Vagina (tissue), 2 donors: ENCODE results near the gene OR56A3. TPM values are rescaled to one million over a fixed set of nuclear protein-coding genes. Genes with fewer than 3 reads are reported as not detected.

Experiments used
- DNase-seq, 2 donors: peaks; one replicate each; pipeline ENCODE4 v3.0.0-alpha.2; 2017; ENCODE audit errors: extremely low spot score in 2 of 2
- H3K27ac ChIP-seq: fragments of 200-600 bp; sonication (generic); one replicate; pipeline ENCODE4 v1.5.1; 2019
- H3K27me3 ChIP-seq: fragments of 200-600 bp; sonication (generic); one replicate; pipeline ENCODE4 v1.5.1; 2019
- H3K36me3 ChIP-seq, 2 donors: fragments of 200-600 bp; sonication (generic); one replicate each; pipeline ENCODE4 v1.5.1; 2017 to 2019
- H3K4me1 ChIP-seq: fragments of 200-600 bp; sonication (generic); one replicate; pipeline ENCODE4 v1.5.1; 2019
- H3K4me3 ChIP-seq, 2 donors: fragments of 200-600 bp; sonication (generic); 1 replicate in 1 of 2; 2 replicates in 1 of 2; pipeline ENCODE4 v1.5.1; 2016 to 2019
- H3K9me3 ChIP-seq: fragments of 200-600 bp; sonication (generic); one replicate; pipeline ENCODE4 v1.5.1; 2019
- POLR2A ChIP-seq, 2 donors: fragments of 450-650 bp; IDR thresholded peaks; one replicate each; pipeline ENCODE4 v1.6.1; 2017; ENCODE audit warnings: antibody characterized with exemption in 2 of 2, mild to moderate bottlenecking in 2 of 2, moderate library complexity in 2 of 2
- POLR2AphosphoS5 ChIP-seq, 2 donors: sonication (generic); formaldehyde crosslinking; IDR thresholded peaks; one replicate each; pipeline ENCODE4 v1.9.0; 2017; ENCODE audit warnings: antibody characterized with exemption in 2 of 2, mild to moderate bottlenecking in 2 of 2, low read depth in 1 of 2; ENCODE audit not compliant: insufficient read depth in 1 of 2
- intact Hi-C: fragments of 100-400 bp; cut with DNase I; formaldehyde crosslinking; loops from one replicate; pipeline ENCODE4 v1.15.1; 2023
- total RNA-seq: library from RNA; depleted of rRNA; stranded (reverse); fragments of >200 nt; gene quantifications from one replicate; pipeline ENCODE4 v1.2.3, GENCODE V29; 2016
- TF ChIP-seq, protein P1 (sequence below), 3 experiments: fragments of 450-650 bp in 2 of 3; fragments of 200-600 bp in 1 of 3; sonication (generic) in 1 of 3; IDR thresholded peaks; one replicate each; pipeline ENCODE4 v1.5.1; 2017 to 2019; ENCODE audit warnings: antibody characterized with exemption in 3 of 3, mild to moderate bottlenecking in 2 of 3, moderate library complexity in 2 of 3

OR56A3 gene, protein sequence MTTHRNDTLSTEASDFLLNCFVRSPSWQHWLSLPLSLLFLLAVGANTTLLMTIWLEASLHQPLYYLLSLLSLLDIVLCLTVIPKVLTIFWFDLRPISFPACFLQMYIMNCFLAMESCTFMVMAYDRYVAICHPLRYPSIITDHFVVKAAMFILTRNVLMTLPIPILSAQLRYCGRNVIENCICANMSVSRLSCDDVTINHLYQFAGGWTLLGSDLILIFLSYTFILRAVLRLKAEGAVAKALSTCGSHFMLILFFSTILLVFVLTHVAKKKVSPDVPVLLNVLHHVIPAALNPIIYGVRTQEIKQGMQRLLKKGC
- total RNA-seq = not detected

DNA sequence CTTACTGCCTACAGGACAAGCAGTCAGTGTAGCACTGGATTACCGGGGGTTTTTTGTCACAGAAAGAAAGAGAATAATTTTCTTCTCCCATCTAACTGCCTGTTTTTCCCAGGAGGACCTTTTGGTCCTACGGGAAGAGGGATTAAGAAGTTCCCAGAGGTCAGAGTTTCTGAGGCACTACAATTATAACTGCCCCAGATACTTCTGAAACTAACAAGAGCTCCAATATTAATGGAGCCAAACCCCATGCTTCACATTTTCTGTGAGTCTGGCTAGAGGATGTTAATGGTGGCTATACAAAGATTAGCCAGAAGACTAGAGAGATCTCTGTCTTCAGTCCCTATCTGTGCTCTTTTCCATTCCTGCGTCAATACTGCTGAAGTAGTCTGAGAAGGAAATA lies at the start of gene OR56A3:
Gene OR56A3 (plus strand): TSS at position 301 of the 400 bp plus-strand sequence. CDS start 5,096 bp downstream, outside the sequence.
- Histone ChIP-seq H3K27ac (no peak within 1 kb of the TSS), H3K36me3 (no peaks in the 10 kb centered on the region), H3K9me3 (no peaks in the 10 kb centered on the region), H3K27me3 (no peaks in the 10 kb centered on the region), H3K4me3 (no peak within 1 kb of the TSS), H3K4me1 (no peaks in the 10 kb centered on the region)
- no peak for DNase-seq
- TF ChIP-seq POLR2A (IDR thresholded peaks at IDR 0.05) = no peak
- no peak for TF ChIP-seq POLR2AphosphoS5 (IDR thresholded peaks at IDR 0.05; ENCODE audit: insufficient read depth in 1 of 2, low read depth in 1 of 2)
- TF ChIP-seq, protein P1, sequence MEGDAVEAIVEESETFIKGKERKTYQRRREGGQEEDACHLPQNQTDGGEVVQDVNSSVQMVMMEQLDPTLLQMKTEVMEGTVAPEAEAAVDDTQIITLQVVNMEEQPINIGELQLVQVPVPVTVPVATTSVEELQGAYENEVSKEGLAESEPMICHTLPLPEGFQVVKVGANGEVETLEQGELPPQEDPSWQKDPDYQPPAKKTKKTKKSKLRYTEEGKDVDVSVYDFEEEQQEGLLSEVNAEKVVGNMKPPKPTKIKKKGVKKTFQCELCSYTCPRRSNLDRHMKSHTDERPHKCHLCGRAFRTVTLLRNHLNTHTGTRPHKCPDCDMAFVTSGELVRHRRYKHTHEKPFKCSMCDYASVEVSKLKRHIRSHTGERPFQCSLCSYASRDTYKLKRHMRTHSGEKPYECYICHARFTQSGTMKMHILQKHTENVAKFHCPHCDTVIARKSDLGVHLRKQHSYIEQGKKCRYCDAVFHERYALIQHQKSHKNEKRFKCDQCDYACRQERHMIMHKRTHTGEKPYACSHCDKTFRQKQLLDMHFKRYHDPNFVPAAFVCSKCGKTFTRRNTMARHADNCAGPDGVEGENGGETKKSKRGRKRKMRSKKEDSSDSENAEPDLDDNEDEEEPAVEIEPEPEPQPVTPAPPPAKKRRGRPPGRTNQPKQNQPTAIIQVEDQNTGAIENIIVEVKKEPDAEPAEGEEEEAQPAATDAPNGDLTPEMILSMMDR (IDR thresholded peaks at IDR 0.05) = no peak
- intact Hi-C loops = no loop called here

DNA sequence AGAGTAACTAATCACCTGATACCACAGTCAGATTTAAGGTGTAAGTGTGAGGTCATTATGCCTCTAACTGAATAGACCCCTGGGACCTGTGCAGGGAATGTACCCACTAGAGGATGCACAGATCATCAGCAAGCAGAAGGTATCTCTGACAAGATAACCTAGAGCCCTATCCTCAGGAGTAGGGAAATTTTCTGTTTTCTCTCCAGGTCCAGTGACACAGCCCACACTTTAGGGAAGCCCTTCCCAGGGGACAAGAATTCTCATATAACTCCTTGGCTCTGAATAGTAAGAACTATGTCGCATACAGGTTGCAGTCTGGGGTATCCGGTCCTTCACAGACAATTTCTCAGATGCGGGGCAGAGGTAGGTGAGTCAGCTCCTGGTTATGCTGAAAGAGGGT lies 49.1 kb upstream of the OR56A3 start, which contains the start of gene OR52E5:
Gene OR52E5 (plus strand): TSS at position 301 of the 400 bp plus-strand sequence. CDS start 7,569 bp downstream, outside the sequence.
- intact Hi-C loops = no loop called here
- Histone ChIP-seq H3K4me1 (no peaks in the 10 kb centered on the region), H3K4me3 (no peak within 1 kb of the TSS), H3K36me3 (no peaks in the 10 kb centered on the region), H3K27ac (no peak within 1 kb of the TSS), H3K9me3 (no peaks in the 10 kb centered on the region), H3K27me3 (no peaks in the 10 kb centered on the region)
- no peak for DNase-seq
- TF ChIP-seq, protein P1 (IDR thresholded peaks at IDR 0.05) = no peak
- TF ChIP-seq POLR2AphosphoS5 (IDR thresholded peaks at IDR 0.05; ENCODE audit: insufficient read depth in 1 of 2, low read depth in 1 of 2) (no peak), POLR2A (IDR thresholded peaks at IDR 0.05) (no peak)

DNA sequence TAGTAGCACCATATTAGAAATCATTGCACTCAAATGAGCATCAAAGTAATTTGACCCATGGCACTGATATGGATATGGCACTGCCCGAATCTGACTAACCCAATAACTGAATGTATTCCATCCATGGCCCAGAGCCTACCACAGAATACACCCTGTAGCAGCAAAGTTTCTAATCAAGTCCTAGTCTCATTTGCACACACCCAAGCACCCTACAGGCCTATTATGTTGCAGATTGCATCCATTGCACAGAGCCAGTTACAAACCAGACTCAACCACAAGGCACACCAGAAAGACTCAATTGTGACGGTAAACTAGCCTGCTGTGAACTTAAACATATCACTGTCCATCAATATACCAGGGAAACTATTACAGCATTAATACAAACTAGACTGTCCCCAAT lies 42.5 kb upstream of the OR56A3 start:
- H3K4me3 ChIP-seq = no peak overlapping the region
- intact Hi-C loops = no loop called here
- H3K27me3 ChIP-seq = no peaks in the 10 kb centered on the region
- no peak for DNase-seq
- no peaks in the 10 kb centered on the region for H3K9me3 ChIP-seq
- TF ChIP-seq, protein P1 (IDR thresholded peaks at IDR 0.05) = no peak
- TF ChIP-seq POLR2AphosphoS5 (IDR thresholded peaks at IDR 0.05; ENCODE audit: insufficient read depth in 1 of 2, low read depth in 1 of 2) = no peak
- H3K36me3 ChIP-seq = no peaks in the 10 kb centered on the region
- no peak overlapping the region for H3K27ac ChIP-seq
- H3K4me1 ChIP-seq = no peaks in the 10 kb centered on the region

DNA sequence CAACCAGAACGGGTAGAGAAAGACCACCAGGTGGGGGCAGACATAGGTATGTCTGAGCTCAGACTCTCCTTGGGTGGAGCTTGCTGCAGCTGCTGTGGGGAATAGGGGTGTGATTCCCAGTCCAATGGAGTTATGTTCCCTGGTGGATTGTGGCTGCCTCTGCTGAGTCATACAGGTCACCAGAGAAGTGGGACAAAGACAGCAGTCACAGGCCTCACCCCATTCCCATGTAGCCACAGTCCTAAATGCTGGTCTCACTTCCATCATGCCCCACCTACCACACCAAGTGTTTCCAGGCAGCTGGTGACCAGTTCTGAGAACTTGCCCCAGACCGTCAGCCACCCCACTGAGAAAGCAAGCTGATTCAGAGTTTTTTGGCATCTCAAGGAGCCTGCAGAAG lies 31.5 kb upstream of the OR56A3 start:
- no peak for TF ChIP-seq POLR2A (IDR thresholded peaks at IDR 0.05)
- no peak overlapping the region for H3K4me3 ChIP-seq
- H3K27ac ChIP-seq = no peak overlapping the region
- no peak for DNase-seq
- H3K27me3 ChIP-seq = no peaks in the 10 kb centered on the region
- H3K9me3 ChIP-seq = no peaks in the 10 kb centered on the region
- H3K4me1 ChIP-seq = no peaks in the 10 kb centered on the region
- H3K36me3 ChIP-seq = no peaks in the 10 kb centered on the region
- intact Hi-C loops = no loop called here

DNA sequence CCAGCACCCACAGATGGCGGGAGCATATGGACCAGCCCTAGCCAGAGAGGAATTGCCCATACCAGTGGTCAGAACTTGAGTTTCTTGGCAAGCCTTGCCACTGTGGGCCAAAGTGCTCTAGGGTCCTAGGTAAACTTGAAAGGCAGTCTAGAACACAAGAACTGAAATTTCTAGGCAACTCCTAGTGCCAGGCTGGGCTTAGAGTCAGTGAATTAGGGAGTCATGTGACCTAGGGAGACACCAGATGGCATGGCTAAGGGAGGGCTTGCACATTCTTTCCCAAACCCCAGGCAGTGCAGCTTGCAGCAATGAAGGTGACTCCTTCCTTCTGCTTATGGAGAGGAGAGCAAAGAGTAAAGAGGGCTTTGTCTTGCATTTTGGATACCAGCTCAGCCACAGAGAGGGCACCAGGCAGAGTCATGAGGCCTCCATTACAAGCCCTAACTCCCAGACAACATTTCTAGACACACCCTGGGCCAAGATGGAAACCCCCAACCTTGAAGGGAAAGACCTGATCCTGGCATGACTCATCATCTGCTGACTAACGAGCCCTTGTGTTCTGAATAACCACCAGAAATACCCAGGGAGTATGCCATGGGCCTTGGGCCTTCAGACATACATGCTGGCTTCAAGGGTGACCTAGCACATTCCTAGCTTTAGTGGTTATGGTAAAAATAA lies 19.2 kb upstream of the OR56A3 start:
- Histone ChIP-seq H3K4me3 (no peak overlapping the region), H3K4me1 (no peaks in the 10 kb centered on the region), H3K27me3 (no peaks in the 10 kb centered on the region), H3K36me3 (no peaks in the 10 kb centered on the region), H3K27ac (no peak overlapping the region), H3K9me3 (no peaks in the 10 kb centered on the region)
- TF ChIP-seq POLR2AphosphoS5 (IDR thresholded peaks at IDR 0.05; ENCODE audit: insufficient read depth in 1 of 2, low read depth in 1 of 2) = no peak
- no peak for DNase-seq
- intact Hi-C loops = no loop called here

DNA sequence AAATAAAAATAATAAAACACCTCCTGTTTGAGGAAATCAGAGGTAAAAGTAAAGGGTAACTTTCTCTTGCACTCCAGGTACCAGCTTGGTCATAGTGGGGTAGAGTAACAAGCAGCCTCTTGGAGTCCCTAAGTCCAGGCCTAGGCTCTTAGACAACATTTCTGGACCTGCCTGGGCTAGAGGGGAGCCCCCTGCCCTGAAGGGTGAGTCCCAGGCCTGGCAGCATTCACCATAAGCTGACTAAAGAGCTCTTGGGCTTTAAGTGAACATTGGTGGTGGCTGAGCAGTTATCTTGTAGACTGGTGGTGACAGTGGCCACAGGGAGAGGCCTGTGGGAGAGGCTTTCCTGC lies 18.6 kb upstream of the OR56A3 start:
- intact Hi-C loops = no loop called here
- TF ChIP-seq, protein P1 (IDR thresholded peaks at IDR 0.05) = no peak
- TF ChIP-seq POLR2A (IDR thresholded peaks at IDR 0.05) (no peak), POLR2AphosphoS5 (IDR thresholded peaks at IDR 0.05; ENCODE audit: insufficient read depth in 1 of 2, low read depth in 1 of 2) (no peak)
- no peak overlapping the region for H3K27ac ChIP-seq
- H3K4me3 ChIP-seq = no peak overlapping the region
- DNase-seq = no peak
- no peaks in the 10 kb centered on the region for H3K4me1 ChIP-seq
- no peaks in the 10 kb centered on the region for H3K36me3 ChIP-seq
- H3K9me3 ChIP-seq = no peaks in the 10 kb centered on the region
- no peaks in the 10 kb centered on the region for H3K27me3 ChIP-seq
